GM12864 (cell line): ENCODE data around the gene TMEM52.
"Not testable (repeated sequence)": the region's sequence is repeated elsewhere in the genome, so short reads cannot be mapped to it uniquely, and the experiment has no call there.

Source experiments
- DNase-seq: peaks from one replicate; pipeline ENCODE4 v3.0.0-alpha.2; 2011; ENCODE audit warnings: low read depth
- H3K4me3 ChIP-seq: 2 replicates; pipeline ENCODE4 v1.5.1; 2011; ENCODE audit warnings: mild to moderate bottlenecking, low read depth, low read length, control low read depth
- CTCF ChIP-seq: IDR thresholded peaks from 2 replicates; pipeline ENCODE4 v1.5.1; 2011; ENCODE audit warnings: low read depth, mild to moderate bottlenecking, moderate library complexity, low read length, control low read depth, inconsistent platforms; ENCODE audit errors: missing control alignments

Gene TMEM52

GRCh38 chr1:1892763-1893120 is 26.3 kb downstream of the TMEM52 start:
- no peak for DNase-seq
- H3K4me3 ChIP-seq = no peak overlapping the region; the same call in 1 of the 2 replicates
- TF ChIP-seq CTCF = no peak

- DNase-seq = no peak
Observed at GRCh38 chr1:1892079-1892762, 26.9 kb downstream of the TMEM52 start.

GRCh38 chr1:1891349-1892078 is 27.6 kb downstream of the TMEM52 start:
- DNase-seq = no peak

More at GRCh38 chr1:1892079-1892762, 26.9 kb downstream of the TMEM52 start:
- peak overlapping the region; percentile 72 for H3K4me3 ChIP-seq
- no peak for TF ChIP-seq CTCF

GRCh38 chr1:1890506-1891348 is 28.4 kb downstream of the TMEM52 start, which contains the start of gene GNB1:
Gene GNB1, minus strand, starts transcription at chr1:1891087. Its CDS starts 65,634 bp downstream, at chr1:1825453.
- TF ChIP-seq CTCF = no peak
- H3K4me3 ChIP-seq = peak within 1 kb of the TSS; percentile 72
- DNase-seq = peak; percentile 74

More at GRCh38 chr1:1891349-1892078, 27.6 kb downstream of the TMEM52 start:
- peak overlapping the region; percentile 72 for H3K4me3 ChIP-seq
- no peak for TF ChIP-seq CTCF

- no peak for DNase-seq
- TF ChIP-seq CTCF = no peak
- H3K4me3 ChIP-seq = peak overlapping the region; percentile 72
Observed at GRCh38 chr1:1889847-1890505, 29.1 kb downstream of the TMEM52 start.

GRCh38 chr1:1889090-1889750 is 29.9 kb downstream of the TMEM52 start:
- peak overlapping the region; percentile 72 for H3K4me3 ChIP-seq
- DNase-seq = no peak
- TF ChIP-seq CTCF = no peak

- not testable (repeated sequence) for DNase-seq, H3K4me3 ChIP-seq
Observed at GRCh38 chr1:1883890-1884289, 35.2 kb downstream of the TMEM52 start.
